Measurements from ENCODE around the gene ISM2. TPM values are rescaled to one million over a fixed set of nuclear protein-coding genes. Genes with fewer than 3 reads are reported as not detected.

ISM2 gene
- total and polyA plus RNA-seq, 2 experiments from 2014 or later = 0.69 to 1.3 TPM

DNA sequence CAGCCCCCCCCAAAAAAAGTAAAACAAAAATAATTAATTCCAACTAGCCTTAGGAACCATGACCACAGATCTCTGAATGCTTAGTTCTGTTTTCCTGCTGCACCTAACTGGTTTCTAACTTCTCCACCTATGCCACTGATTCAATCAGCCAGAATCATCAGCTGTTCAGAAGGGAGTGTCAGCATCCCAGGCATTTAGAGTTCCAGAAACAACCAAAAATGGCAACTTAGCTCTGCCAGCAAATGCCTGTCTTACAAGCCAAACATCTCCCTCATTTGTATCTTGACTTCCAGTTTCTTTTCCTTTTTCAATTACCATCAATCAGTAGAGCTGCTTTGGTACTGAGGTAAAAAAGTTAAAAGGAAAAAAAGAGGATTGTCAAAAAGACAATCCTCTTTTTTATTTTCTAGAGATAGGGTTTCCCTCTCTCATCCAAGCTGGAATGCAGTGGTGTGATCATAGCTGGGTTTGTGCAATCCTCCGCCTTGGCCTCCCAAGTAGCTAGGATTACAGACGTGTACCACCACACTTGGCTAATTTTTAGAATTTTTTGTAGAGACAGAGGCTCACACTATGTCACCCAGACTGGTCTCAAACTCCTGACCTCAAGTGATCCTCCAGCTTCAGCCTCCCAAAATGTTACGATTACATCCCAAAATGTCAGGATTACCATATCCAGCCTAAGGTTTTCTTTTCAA, 45.2 kb upstream of the ISM2 start:
- H3K4me2 ChIP-seq = no peak overlapping the region
- Mint-ChIP-seq H3K9me3 (no peaks in the 10 kb centered on the region), H3K4me1 (0 out of 3 replicates have a peak, but pooled peaks cover 6% of the 10 kb centered on the region), H3K4me3 (no peak overlapping the region), H3K27ac (no peak overlapping the region), H3K36me3 (ENCODE audit: low read depth) (peaks cover 16% of the 10 kb centered on the region; the same call in 2 of the 3 replicates), H3K27me3 (ENCODE audit: insufficient read depth, low read depth, poor library complexity) (peaks cover 3% of the 10 kb centered on the region)
- H2AFZ ChIP-seq = no peak overlapping the region
- no peaks in the 10 kb centered on the region for H3F3A ChIP-seq (replicated peaks; ENCODE audit: low read depth)
- H3K4me3 ChIP-seq = no peak overlapping the region
- no peaks in the 10 kb centered on the region for H3K9me2 ChIP-seq (ENCODE audit: insufficient read depth)
- H4K20me1 ChIP-seq (replicated peaks; ENCODE audit: insufficient read depth) = no peaks in the 10 kb centered on the region
- TF ChIP-seq EZH2phosphoT487 (IDR thresholded peaks at IDR 0.05; ENCODE audit: unreplicated experiment) (no peak), POLR2AphosphoS5 (IDR thresholded peaks at IDR 0.05; ENCODE audit: low read depth) (no peak), STAT1 (IDR thresholded peaks at IDR 0.05; ENCODE audit: unreplicated experiment) (no peak)
- TF ChIP-seq, protein P1, sequence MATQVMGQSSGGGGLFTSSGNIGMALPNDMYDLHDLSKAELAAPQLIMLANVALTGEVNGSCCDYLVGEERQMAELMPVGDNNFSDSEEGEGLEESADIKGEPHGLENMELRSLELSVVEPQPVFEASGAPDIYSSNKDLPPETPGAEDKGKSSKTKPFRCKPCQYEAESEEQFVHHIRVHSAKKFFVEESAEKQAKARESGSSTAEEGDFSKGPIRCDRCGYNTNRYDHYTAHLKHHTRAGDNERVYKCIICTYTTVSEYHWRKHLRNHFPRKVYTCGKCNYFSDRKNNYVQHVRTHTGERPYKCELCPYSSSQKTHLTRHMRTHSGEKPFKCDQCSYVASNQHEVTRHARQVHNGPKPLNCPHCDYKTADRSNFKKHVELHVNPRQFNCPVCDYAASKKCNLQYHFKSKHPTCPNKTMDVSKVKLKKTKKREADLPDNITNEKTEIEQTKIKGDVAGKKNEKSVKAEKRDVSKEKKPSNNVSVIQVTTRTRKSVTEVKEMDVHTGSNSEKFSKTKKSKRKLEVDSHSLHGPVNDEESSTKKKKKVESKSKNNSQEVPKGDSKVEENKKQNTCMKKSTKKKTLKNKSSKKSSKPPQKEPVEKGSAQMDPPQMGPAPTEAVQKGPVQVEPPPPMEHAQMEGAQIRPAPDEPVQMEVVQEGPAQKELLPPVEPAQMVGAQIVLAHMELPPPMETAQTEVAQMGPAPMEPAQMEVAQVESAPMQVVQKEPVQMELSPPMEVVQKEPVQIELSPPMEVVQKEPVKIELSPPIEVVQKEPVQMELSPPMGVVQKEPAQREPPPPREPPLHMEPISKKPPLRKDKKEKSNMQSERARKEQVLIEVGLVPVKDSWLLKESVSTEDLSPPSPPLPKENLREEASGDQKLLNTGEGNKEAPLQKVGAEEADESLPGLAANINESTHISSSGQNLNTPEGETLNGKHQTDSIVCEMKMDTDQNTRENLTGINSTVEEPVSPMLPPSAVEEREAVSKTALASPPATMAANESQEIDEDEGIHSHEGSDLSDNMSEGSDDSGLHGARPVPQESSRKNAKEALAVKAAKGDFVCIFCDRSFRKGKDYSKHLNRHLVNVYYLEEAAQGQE (IDR thresholded peaks at IDR 0.05; ENCODE audit: unreplicated experiment) = no peak
- no peaks in the 10 kb centered on the region for H3K79me2 ChIP-seq (replicated peaks; ENCODE audit: insufficient read depth)
- no peak for ATAC-seq
- DNase-seq (ENCODE audit: low spot score) = no peak
- peak overlapping the region; percentile 85; the same call in 1 of the 2 replicates for H3K27ac ChIP-seq (ENCODE audit: low read depth)
- H3K27me3 ChIP-seq (ENCODE audit: insufficient read depth) = no peaks in the 10 kb centered on the region
- no peaks in the 10 kb centered on the region for H3K4me1 ChIP-seq (ENCODE audit: insufficient read depth)
- H3K36me3 ChIP-seq (ENCODE audit: insufficient read depth) = no peaks in the 10 kb centered on the region; the same call in 1 of the 2 replicates

DNA sequence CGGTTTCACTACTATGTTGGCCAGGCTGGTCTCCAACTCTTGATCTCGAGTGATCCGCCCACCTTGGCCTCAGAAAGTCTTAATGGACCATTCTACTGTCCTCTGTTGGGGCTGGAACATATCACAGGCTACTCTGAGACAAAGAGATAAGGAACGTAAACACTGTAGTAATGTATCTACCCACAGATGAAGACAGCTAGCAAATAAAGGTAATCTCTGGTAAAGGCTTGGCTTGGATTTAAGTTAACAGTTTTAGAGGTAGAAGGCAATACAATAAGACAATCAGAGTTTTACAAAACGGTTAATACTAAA, 44.6 kb upstream of the ISM2 start:
- Histone ChIP-seq H3F3A (replicated peaks; ENCODE audit: low read depth) (no peaks in the 10 kb centered on the region), H3K4me2 (no peak overlapping the region), H3K79me2 (replicated peaks; ENCODE audit: insufficient read depth) (no peaks in the 10 kb centered on the region), H3K27ac (ENCODE audit: low read depth) (peak overlapping the region; percentile 85), H3K36me3 (ENCODE audit: insufficient read depth) (no peaks in the 10 kb centered on the region; the same call in 1 of the 2 replicates), H3K27me3 (ENCODE audit: insufficient read depth) (no peaks in the 10 kb centered on the region), H3K4me1 (ENCODE audit: insufficient read depth) (no peaks in the 10 kb centered on the region), H4K20me1 (replicated peaks; ENCODE audit: insufficient read depth) (no peaks in the 10 kb centered on the region), H2AFZ (no peak overlapping the region), H3K4me3 (no peak overlapping the region), H3K9me2 (ENCODE audit: insufficient read depth) (no peaks in the 10 kb centered on the region)
- Mint-ChIP-seq H3K4me1 (0 out of 3 replicates have a peak, but pooled peaks cover 6% of the 10 kb centered on the region), H3K9me3 (no peaks in the 10 kb centered on the region), H3K27ac (no peak overlapping the region), H3K4me3 (no peak overlapping the region), H3K36me3 (ENCODE audit: low read depth) (peaks cover 12% of the 10 kb centered on the region; the same call in 2 of the 3 replicates), H3K27me3 (ENCODE audit: insufficient read depth, low read depth, poor library complexity) (peaks cover 3% of the 10 kb centered on the region)
- DNase-seq (ENCODE audit: low spot score) = no peak
- no peak for ATAC-seq
- TF ChIP-seq, protein P2, sequence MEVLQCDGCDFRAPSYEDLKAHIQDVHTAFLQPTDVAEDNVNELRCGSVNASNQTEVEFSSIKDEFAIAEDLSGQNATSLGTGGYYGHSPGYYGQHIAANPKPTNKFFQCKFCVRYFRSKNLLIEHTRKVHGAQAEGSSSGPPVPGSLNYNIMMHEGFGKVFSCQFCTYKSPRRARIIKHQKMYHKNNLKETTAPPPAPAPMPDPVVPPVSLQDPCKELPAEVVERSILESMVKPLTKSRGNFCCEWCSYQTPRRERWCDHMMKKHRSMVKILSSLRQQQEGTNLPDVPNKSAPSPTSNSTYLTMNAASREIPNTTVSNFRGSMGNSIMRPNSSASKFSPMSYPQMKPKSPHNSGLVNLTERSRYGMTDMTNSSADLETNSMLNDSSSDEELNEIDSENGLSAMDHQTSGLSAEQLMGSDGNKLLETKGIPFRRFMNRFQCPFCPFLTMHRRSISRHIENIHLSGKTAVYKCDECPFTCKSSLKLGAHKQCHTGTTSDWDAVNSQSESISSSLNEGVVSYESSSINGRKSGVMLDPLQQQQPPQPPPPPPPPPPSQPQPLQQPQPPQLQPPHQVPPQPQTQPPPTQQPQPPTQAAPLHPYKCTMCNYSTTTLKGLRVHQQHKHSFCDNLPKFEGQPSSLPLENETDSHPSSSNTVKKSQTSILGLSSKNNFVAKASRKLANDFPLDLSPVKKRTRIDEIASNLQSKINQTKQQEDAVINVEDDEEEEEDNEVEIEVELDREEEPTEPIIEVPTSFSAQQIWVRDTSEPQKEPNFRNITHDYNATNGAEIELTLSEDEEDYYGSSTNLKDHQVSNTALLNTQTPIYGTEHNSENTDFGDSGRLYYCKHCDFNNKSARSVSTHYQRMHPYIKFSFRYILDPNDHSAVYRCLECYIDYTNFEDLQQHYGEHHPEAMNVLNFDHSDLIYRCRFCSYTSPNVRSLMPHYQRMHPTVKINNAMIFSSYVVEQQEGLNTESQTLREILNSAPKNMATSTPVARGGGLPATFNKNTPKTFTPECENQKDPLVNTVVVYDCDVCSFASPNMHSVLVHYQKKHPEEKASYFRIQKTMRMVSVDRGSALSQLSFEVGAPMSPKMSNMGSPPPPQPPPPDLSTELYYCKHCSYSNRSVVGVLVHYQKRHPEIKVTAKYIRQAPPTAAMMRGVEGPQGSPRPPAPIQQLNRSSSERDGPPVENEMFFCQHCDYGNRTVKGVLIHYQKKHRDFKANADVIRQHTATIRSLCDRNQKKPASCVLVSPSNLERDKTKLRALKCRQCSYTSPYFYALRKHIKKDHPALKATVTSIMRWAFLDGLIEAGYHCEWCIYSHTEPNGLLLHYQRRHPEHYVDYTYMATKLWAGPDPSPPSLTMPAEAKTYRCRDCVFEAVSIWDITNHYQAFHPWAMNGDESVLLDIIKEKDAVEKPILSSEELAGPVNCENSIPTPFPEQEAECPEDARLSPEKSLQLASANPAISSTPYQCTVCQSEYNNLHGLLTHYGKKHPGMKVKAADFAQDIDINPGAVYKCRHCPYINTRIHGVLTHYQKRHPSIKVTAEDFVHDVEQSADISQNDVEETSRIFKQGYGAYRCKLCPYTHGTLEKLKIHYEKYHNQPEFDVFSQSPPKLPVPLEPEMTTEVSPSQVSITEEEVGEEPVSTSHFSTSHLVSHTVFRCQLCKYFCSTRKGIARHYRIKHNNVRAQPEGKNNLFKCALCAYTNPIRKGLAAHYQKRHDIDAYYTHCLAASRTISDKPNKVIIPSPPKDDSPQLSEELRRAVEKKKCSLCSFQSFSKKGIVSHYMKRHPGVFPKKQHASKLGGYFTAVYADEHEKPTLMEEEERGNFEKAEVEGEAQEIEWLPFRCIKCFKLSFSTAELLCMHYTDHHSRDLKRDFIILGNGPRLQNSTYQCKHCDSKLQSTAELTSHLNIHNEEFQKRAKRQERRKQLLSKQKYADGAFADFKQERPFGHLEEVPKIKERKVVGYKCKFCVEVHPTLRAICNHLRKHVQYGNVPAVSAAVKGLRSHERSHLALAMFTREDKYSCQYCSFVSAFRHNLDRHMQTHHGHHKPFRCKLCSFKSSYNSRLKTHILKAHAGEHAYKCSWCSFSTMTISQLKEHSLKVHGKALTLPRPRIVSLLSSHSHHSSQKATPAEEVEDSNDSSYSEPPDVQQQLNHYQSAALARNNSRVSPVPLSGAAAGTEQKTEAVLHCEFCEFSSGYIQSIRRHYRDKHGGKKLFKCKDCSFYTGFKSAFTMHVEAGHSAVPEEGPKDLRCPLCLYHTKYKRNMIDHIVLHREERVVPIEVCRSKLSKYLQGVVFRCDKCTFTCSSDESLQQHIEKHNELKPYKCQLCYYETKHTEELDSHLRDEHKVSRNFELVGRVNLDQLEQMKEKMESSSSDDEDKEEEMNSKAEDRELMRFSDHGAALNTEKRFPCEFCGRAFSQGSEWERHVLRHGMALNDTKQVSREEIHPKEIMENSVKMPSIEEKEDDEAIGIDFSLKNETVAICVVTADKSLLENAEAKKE (CRISPR knock-in tag; IDR thresholded peaks at IDR 0.05) = no peak
- no peak for TF ChIP-seq ZNF331 (CRISPR knock-in tag; IDR thresholded peaks at IDR 0.05; ENCODE audit: low read depth)
- TF ChIP-seq, protein P3, sequence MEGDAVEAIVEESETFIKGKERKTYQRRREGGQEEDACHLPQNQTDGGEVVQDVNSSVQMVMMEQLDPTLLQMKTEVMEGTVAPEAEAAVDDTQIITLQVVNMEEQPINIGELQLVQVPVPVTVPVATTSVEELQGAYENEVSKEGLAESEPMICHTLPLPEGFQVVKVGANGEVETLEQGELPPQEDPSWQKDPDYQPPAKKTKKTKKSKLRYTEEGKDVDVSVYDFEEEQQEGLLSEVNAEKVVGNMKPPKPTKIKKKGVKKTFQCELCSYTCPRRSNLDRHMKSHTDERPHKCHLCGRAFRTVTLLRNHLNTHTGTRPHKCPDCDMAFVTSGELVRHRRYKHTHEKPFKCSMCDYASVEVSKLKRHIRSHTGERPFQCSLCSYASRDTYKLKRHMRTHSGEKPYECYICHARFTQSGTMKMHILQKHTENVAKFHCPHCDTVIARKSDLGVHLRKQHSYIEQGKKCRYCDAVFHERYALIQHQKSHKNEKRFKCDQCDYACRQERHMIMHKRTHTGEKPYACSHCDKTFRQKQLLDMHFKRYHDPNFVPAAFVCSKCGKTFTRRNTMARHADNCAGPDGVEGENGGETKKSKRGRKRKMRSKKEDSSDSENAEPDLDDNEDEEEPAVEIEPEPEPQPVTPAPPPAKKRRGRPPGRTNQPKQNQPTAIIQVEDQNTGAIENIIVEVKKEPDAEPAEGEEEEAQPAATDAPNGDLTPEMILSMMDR (conservative IDR thresholded peaks at IDR 0.05; ENCODE audit: low read depth in 2 of 2) = no peak
- TF ChIP-seq NANOG (IDR thresholded peaks at IDR 0.05; ENCODE audit: borderline replicate concordance) = no peak

Measured in GM23338 (cell line).